ENCODE measurements around the gene MAGEF1. TPM values are rescaled to one million over a fixed set of nuclear protein-coding genes. Genes with fewer than 3 reads are reported as not detected.

MAGEF1 gene
- total RNA-seq, 2 donors from 2014 or later: 61.3 to 86.5 TPM

DNA sequence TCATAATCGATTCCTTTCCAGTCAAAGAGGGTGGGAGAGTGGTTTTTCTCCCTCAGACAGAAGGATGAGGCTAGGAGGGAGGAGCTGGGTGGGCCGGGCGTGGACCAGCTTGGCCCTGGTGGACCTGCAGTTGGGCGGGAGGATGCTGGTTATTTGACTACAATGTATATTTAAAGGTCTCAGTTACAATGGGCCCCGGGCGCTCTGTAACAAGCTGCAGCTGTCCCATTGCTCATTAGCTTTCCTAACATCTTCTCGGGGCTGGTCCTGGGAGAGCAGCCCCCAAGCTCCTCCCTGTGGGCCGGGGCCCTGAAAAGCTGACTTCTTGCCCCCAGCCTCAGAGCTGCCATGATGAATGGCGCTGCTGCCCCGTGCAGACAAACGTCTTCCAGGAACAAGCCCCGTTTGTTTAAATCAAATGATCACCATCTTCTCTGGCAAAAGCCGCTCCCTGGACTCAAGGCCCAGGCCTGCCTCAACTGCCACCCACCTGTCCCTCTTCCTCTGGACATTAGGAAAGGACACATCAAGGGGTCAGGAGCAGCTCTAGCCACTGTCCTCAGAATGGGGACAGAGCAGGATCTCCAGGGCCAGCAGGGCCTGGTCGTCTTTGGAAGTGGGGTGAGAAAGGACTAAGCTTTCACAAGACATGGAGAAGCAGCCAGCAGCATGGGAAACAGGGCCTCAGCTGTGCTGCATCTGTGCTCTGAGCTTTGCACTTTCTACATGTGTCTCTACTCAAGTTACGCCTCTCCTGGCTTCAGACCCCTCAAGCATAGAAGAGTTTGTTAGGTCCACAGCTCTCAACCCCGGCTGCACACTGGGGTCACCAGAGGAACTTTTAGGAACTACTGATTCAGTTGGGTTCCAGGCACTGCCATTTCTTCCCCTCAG lies 38.6 kb downstream of the MAGEF1 start:
- no peak overlapping the region for H3K4me3 Mint-ChIP-seq
- DNase-seq: peak; percentile 34
- no peak overlapping the region for H3K9ac ChIP-seq (ENCODE audit: extremely low read depth, low read length, poor library complexity, severe bottlenecking)
- no peaks in the 10 kb centered on the region for H3K36me3 Mint-ChIP-seq (ENCODE audit: low read depth)
- no peaks in the 10 kb centered on the region for H3K9me3 Mint-ChIP-seq
- H3K27me3 Mint-ChIP-seq (ENCODE audit: insufficient read depth): peaks cover 10% of the 10 kb centered on the region
- H3K27ac Mint-ChIP-seq: no peak overlapping the region
- no peak overlapping the region for H3K4me3 ChIP-seq (ENCODE audit: low read length)
- WGBS, 2 experiments (ENCODE audit: insufficient coverage in 1 of 2, insufficient read length in 1 of 2): 91 to 93% methylated on average over 13 to 16 of the region's 16 CpGs
- H3K4me1 ChIP-seq (ENCODE audit: control insufficient read depth, insufficient read depth, low read length): peaks cover 12% of the 10 kb centered on the region
- no peak overlapping the region for H3K27ac ChIP-seq (ENCODE audit: low read depth, low read length)
- no peaks in the 10 kb centered on the region for H3K36me3 ChIP-seq (ENCODE audit: control insufficient read depth, insufficient read depth, low read length)
- TF ChIP-seq, protein P1, sequence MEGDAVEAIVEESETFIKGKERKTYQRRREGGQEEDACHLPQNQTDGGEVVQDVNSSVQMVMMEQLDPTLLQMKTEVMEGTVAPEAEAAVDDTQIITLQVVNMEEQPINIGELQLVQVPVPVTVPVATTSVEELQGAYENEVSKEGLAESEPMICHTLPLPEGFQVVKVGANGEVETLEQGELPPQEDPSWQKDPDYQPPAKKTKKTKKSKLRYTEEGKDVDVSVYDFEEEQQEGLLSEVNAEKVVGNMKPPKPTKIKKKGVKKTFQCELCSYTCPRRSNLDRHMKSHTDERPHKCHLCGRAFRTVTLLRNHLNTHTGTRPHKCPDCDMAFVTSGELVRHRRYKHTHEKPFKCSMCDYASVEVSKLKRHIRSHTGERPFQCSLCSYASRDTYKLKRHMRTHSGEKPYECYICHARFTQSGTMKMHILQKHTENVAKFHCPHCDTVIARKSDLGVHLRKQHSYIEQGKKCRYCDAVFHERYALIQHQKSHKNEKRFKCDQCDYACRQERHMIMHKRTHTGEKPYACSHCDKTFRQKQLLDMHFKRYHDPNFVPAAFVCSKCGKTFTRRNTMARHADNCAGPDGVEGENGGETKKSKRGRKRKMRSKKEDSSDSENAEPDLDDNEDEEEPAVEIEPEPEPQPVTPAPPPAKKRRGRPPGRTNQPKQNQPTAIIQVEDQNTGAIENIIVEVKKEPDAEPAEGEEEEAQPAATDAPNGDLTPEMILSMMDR (conservative IDR thresholded peaks at IDR 0.05): no peak
- H3K27me3 ChIP-seq (ENCODE audit: control insufficient read depth, insufficient read depth, low read length, poor library complexity, severe bottlenecking): no peaks in the 10 kb centered on the region
- H3K4me1 Mint-ChIP-seq: peaks cover 25% of the 10 kb centered on the region
- H3K9me3 ChIP-seq (ENCODE audit: control insufficient read depth, low read length): no peaks in the 10 kb centered on the region

DNA sequence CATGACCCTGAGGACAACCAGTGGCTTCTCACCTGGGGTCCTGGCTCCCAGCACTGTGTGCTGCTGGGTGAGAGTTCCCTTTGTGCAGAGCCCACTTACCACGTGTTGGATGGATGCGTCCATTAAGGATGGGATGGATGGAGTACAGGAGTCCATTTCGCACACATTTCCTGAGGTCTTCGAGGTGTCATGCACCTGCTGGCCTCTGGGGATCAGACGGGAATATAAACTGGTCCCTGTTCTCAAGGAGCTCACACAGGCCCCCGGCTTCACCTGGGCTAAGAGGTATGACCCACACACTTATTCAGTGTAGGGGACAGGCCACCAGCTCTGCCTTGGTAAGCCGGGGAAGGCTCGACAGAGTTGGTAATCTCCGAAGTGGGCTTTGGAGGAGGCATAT lies 39.5 kb downstream of the MAGEF1 start:
- H3K4me1 Mint-ChIP-seq: peaks cover 18% of the 10 kb centered on the region
- H3K27ac Mint-ChIP-seq: no peak overlapping the region
- H3K27ac ChIP-seq (ENCODE audit: low read depth, low read length): no peak overlapping the region
- H3K27me3 Mint-ChIP-seq (ENCODE audit: insufficient read depth): peaks cover 10% of the 10 kb centered on the region
- H3K9me3 ChIP-seq (ENCODE audit: control insufficient read depth, low read length): no peaks in the 10 kb centered on the region
- H3K36me3 ChIP-seq (ENCODE audit: control insufficient read depth, insufficient read depth, low read length): no peaks in the 10 kb centered on the region
- H3K4me3 ChIP-seq (ENCODE audit: low read length): no peak overlapping the region
- TF ChIP-seq, protein P1 (conservative IDR thresholded peaks at IDR 0.05): peak; percentile 34
- H3K9ac ChIP-seq (ENCODE audit: extremely low read depth, low read length, poor library complexity, severe bottlenecking): no peak overlapping the region
- no peak overlapping the region for H3K4me3 Mint-ChIP-seq
- 92 to 93% methylated on average over 7 to 9 of the region's 9 CpGs for WGBS, 2 experiments (ENCODE audit: insufficient coverage in 1 of 2, insufficient read length in 1 of 2)
- H3K9me3 Mint-ChIP-seq: no peaks in the 10 kb centered on the region
- no peaks in the 10 kb centered on the region for H3K27me3 ChIP-seq (ENCODE audit: control insufficient read depth, insufficient read depth, low read length, poor library complexity, severe bottlenecking)
- peaks cover 3% of the 10 kb centered on the region for H3K4me1 ChIP-seq (ENCODE audit: control insufficient read depth, insufficient read depth, low read length)
- DNase-seq: peak; percentile 52
- H3K36me3 Mint-ChIP-seq (ENCODE audit: low read depth): no peaks in the 10 kb centered on the region

DNA sequence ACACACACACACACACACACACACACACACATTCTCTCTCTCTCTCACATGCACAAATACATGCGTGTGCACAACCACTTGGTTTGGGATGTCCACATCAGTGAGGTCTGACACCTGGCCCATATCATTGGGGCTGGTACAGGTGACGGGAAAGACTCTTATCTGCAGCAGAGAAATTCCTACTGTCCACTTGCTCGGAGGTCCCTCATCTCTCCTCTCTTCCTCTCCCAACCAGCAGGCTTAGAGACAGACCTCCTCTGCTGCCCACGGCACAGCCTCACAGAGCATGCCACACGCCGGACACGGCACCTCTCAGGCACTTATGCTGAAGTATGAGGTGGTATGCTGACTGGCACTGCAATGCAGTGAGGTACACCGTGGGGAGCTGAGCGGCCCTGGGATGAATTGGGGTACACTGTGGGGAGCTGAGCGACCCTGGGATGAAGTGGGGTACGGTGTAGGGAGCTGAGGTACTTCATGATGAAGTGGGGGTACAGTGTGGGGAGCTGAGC lies 41.7 kb downstream of the MAGEF1 start:
- Histone ChIP-seq H3K27ac (ENCODE audit: low read depth, low read length) (no peak overlapping the region), H3K27me3 (ENCODE audit: control insufficient read depth, insufficient read depth, low read length, poor library complexity, severe bottlenecking) (no peaks in the 10 kb centered on the region), H3K9me3 (ENCODE audit: control insufficient read depth, low read length) (no peaks in the 10 kb centered on the region), H3K36me3 (ENCODE audit: control insufficient read depth, insufficient read depth, low read length) (no peaks in the 10 kb centered on the region), H3K9ac (ENCODE audit: extremely low read depth, low read length, poor library complexity, severe bottlenecking) (no peak overlapping the region), H3K4me1 (ENCODE audit: control insufficient read depth, insufficient read depth, low read length) (peaks cover 2% of the 10 kb centered on the region), H3K4me3 (ENCODE audit: low read length) (no peak overlapping the region)
- TF ChIP-seq, protein P1 (conservative IDR thresholded peaks at IDR 0.05): no peak
- no peaks in the 10 kb centered on the region for H3K9me3 Mint-ChIP-seq
- H3K4me3 Mint-ChIP-seq: no peak overlapping the region
- no peaks in the 10 kb centered on the region for H3K36me3 Mint-ChIP-seq (ENCODE audit: low read depth)
- 90 to 93% methylated on average over 5 to 11 of the region's 11 CpGs for WGBS, 2 experiments (ENCODE audit: insufficient coverage in 1 of 2, insufficient read length in 1 of 2)
- peaks cover 21% of the 10 kb centered on the region for H3K4me1 Mint-ChIP-seq
- DNase-seq: peak; percentile 41
- H3K27me3 Mint-ChIP-seq (ENCODE audit: insufficient read depth): peaks cover 10% of the 10 kb centered on the region
- no peak overlapping the region for H3K27ac Mint-ChIP-seq
